HG02623 (cell line): ENCODE results near the gene PAPSS1.

Experiments used
- ATAC-seq: cut with Tn5 transposase; IDR thresholded peaks from one replicate; pipeline ENCODE4 v1.9.1; 2021; ENCODE audit warnings: moderate library complexity; ENCODE audit not compliant: unreplicated experiment

Gene PAPSS1

DNA sequence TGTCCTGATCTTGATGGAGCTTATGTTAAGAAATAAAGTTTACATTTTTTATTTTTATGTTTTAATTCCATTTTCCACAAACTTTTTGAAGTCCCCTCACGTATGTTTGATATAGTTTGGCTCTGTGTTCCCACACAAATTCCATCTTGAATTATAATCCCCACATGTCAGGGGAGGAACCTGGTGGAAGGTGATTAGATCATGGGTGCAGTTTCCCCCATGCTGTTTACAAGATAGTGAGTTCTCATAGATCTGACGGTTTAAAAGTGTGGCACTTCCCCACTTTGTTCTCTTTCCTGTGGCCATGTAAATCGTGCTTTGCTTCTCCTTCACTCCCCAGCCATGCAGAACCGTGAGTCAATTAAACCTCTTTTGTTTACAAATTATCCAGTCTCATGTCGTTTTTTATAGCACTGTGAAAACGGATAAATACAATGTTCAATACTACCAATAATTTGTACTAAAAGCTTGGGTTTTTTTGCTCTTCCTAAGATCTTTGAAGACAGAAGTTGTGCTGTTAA, 89.8 kb downstream of the PAPSS1 start:
- no peak for ATAC-seq

GRCh38 chr4:107629318-107629717, 90.7 kb downstream of the PAPSS1 start:
- no peak for ATAC-seq

DNA sequence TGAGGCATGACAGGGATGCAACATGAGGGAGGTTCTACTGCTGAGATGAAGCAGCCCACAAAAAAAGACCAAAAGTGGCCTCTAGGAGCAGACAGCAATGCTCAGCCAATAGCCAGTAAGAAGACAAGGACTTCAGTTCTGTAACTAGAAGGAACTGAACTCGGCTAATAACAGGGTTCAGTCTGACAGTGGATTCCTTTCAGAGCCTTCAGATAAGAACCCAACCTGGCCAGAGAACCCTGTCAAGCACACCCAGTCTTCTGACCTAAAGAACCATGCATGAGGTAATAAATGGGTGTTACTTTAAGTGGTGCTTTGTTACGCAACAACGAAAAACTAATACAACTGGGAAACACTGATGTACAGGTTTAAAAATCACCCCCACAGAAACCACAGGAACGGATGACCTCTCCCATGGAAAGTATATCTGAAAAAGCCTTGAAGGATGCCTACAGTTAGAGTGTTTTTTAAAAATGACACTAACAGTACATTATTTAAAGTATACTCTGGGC, 94.6 kb downstream of the PAPSS1 start:
- no peak for ATAC-seq

DNA sequence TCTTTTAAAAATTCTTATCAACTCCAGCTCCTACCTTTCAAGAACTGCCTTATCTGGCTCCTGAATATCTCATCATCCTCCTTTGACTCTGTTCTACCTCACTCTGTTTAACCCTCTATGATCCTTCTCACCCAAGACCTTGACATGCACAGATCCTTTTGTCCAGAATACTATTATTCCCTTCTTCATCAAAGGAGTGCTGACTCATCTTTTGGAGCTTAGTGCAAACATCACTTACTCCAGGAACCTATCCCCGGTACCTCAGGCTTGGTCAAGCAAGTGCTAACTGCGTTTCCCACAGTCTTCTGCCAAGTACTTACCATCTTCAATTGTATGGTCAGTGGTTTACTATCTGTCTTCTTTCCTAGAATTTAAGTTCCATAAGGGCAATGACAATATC, 96.0 kb downstream of the PAPSS1 start:
- no peak for ATAC-seq

GRCh38 chr4:107622006-107622405, 98.0 kb downstream of the PAPSS1 start:
- no peak for ATAC-seq

GRCh38 chr4:107619731-107620130, 100.3 kb downstream of the PAPSS1 start:
- ATAC-seq: no peak

- ATAC-seq: no peak
Observed at GRCh38 chr4:107619066-107619465, 101.0 kb downstream of the PAPSS1 start.

DNA sequence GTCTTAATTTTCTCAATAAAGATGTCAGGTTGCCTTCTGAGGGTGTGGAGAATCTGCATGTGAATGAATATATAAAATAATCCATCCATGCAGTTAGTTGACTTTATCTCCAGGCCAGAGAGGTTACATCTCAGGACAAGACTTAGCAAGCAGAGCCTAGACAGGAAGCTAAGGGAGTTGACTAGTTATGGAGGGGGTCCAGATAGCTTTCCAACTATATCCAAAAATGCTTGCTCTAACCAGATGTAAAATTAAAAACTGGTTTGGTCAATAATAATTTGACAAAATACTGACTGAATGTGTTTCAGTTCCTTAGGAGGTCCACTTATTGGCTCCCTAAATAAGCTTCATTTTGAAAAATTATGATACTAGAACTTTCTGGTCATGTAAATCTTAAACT, 101.4 kb downstream of the PAPSS1 start:
- ATAC-seq: no peak

GRCh38 chr4:107616838-107617389, 103.1 kb downstream of the PAPSS1 start:
- no peak for ATAC-seq

DNA sequence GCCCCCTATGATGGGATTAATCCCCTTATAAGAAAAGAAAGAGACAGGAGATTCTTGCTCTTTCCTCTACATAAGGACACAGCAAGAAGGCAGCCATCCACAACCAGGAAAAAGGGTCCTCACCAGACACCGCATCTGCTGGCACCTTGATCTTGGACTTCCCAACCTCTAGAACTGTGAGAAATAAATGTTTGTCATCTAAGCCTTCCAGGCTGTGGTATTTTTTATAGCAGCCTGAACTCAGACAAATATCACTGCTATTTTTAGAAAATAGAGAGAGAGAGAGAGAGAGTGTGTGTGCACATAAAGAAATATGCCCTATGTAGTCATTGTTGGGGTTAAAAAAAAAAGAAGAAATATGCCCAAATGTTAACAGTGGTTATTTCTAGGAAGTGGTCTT, 104.2 kb downstream of the PAPSS1 start:
- no peak for ATAC-seq

- ATAC-seq: no peak
Observed at GRCh38 chr4:107603430-107603829, 116.6 kb downstream of the PAPSS1 start.

GRCh38 chr4:107600983-107601382, 119.1 kb downstream of the PAPSS1 start:
- no peak for ATAC-seq

DNA sequence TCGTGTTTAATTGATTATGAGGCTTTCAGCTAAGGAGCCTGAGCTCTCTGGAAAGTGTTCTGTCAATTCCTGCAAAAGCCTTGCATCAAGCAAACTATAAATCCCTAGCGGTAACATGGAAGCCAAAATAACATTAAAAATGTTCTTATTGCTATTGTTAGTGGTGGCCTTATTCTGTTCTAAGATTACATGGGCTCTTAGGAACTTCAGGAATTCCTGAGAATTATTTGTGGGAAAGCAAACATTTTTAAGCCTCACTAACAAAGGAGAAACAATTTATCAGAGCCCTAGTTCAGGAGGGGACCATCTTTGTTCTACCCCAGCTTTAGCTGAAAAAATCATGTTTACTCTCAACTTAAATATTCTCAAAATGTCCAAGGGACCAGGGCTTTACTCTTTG, 119.6 kb downstream of the PAPSS1 start:
- ATAC-seq: no peak

DNA sequence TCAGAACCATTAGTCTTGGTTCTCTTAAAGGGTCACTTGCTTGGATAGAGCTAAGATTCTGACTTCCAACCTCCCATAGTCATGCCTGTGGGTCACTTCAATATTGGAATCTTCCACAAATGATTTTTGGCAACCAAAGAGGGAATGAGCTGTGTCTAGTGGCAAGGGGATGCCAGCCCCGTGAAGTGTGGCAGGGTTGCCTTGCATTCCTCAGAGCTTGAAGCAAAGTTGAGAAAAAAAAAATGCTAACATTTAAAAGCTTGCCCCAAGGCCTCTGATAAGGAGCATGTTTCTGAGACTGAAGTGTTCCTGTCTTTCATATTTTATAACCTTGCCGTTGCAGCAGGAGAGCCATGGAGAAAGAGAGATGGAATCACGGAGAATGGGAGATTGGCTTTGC, 120.2 kb downstream of the PAPSS1 start:
- no peak for ATAC-seq

- ATAC-seq: no peak
Observed at GRCh38 chr4:107593230-107593629, 126.8 kb downstream of the PAPSS1 start.

- peak; percentile 86 for ATAC-seq
Observed at GRCh38 chr4:107592519-107592918, 127.5 kb downstream of the PAPSS1 start.

DNA sequence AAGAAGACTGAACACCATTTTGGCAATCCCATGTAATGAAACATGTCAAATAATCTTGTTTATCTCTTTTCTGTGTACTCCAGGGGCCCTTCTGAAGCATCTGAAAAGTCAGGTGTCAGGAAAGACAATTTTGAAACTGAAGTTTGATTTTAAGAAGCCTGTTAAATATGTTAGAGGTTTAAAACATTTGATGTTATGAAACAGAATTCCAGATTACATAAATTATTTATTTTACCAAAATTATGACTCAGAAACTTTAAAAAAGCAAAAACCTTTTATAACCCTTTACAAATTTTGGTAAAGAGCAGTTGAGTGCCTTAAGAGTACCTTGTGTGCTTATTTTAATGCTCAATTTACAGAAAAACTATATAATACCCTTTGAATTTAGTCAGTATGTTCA, 130.8 kb downstream of the PAPSS1 start:
- no peak for ATAC-seq

DNA sequence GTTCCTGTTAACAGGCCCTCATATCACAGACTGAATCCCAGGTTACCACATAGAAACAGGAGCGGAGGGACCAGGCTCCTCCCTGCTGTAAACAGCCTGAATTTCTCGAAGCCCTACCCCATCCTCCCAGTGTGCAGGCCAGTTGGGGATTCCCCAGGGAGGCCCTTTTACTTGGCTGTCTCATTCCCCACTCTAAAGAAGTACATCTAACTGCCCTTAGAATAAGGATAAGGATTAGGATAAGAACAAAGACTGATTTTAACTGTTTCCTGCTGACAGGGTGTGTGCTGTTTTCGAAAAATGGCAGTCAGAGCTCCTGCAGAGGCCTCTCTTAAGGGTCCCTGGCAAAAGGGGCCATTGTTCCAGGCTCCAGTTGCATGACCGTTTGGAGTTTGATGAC, 133.7 kb downstream of the PAPSS1 start:
- no peak for ATAC-seq

- no peak for ATAC-seq
Observed at GRCh38 chr4:107579099-107579498, 140.9 kb downstream of the PAPSS1 start.

DNA sequence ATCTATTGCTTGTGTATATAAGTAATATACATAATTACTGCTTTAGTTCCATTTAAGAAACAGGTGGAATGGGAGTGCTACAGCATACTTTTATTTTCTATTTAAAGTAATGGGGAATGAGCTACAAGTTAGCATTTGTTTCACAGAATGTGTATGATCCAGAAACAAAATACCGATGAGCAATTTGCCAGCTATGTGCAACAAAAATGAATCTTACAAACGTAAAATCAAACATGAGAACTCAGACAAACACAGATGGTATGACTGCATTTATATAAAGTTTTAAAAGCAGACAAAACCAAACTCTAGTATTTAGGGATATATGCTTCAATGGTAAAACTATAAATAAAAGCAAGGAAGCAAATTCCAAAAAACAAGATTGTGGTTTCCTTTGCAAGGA, 141.7 kb downstream of the PAPSS1 start:
- ATAC-seq: no peak

GRCh38 chr4:107577743-107578142, 142.3 kb downstream of the PAPSS1 start:
- ATAC-seq: no peak

DNA sequence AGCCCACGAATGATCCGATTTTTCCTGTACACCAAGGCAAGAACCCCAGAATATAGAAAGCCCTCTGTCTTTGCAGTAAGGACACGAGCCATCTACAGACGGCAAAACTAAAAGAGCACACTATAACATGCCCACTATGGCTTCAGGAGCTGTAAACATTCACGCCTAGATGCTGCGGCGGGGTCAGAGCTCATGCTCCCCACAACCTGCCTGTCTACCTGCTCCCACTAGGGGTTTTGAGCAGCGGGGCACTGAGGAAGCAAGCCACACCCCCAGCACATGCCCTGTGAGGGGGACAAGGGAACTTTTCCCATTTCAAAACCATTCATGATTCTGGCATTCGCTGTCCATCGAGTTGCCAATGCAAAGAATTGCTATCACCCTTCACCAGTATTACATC, 144.8 kb downstream of the PAPSS1 start:
- no peak for ATAC-seq

- no peak for ATAC-seq
Observed at GRCh38 chr4:107572281-107572680, 147.8 kb downstream of the PAPSS1 start.
